OCI-LY1 (cell line): ENCODE results near the gene AKT3.

Experiments used
- EZH2 ChIP-seq: fragments of 200-600 bp; sonication (generic), shearing (Covaris generic); IDR thresholded peaks from 2 replicates; pipeline ENCODE4 v1.8.0; 2017; ENCODE audit warnings: borderline replicate concordance, mixed run types, mild to moderate bottlenecking, antibody characterized with exemption, low read length, moderate library complexity, mixed read lengths
- TF ChIP-seq, protein P1 (sequence below): fragments of 200-600 bp; sonication (generic), shearing (Covaris generic); IDR thresholded peaks from 2 replicates; pipeline ENCODE4 v1.5.1; 2017; ENCODE audit warnings: mild to moderate bottlenecking, antibody characterized with exemption, low read length, moderate library complexity, mixed read lengths

DNA sequence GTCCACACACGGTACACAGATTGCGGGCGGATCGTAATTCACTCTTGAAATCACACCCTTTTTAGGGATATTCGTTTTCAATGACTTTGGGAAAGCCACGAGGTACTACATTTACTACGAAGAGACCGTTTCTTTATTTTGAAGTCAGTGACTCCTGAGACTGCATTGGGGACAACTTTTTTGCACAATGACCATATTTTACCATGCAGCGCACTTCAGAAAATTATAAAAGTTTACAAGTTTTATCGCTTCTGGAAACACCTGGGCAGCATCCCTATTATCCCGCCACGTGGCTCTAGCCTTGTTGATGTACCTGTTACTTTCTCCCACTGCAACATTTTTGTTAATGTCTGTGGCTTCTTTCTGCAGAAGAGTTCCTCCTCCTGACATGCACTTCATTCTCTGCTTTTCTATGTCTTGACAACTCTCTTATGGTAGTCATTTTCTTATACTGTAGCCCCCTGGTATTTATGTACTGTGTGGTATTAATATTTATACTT is 1.3 kb upstream of the AKT3 start:
- TF ChIP-seq, protein P1, sequence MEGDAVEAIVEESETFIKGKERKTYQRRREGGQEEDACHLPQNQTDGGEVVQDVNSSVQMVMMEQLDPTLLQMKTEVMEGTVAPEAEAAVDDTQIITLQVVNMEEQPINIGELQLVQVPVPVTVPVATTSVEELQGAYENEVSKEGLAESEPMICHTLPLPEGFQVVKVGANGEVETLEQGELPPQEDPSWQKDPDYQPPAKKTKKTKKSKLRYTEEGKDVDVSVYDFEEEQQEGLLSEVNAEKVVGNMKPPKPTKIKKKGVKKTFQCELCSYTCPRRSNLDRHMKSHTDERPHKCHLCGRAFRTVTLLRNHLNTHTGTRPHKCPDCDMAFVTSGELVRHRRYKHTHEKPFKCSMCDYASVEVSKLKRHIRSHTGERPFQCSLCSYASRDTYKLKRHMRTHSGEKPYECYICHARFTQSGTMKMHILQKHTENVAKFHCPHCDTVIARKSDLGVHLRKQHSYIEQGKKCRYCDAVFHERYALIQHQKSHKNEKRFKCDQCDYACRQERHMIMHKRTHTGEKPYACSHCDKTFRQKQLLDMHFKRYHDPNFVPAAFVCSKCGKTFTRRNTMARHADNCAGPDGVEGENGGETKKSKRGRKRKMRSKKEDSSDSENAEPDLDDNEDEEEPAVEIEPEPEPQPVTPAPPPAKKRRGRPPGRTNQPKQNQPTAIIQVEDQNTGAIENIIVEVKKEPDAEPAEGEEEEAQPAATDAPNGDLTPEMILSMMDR, result no peak
- no peak for TF ChIP-seq EZH2
